Measurements from ENCODE around the gene TRAFD1.

- TF ChIP-seq ZFP30 (CRISPR knock-in tag; IDR thresholded peaks at IDR 0.05), result no peak
- TF ChIP-seq, protein P1, sequence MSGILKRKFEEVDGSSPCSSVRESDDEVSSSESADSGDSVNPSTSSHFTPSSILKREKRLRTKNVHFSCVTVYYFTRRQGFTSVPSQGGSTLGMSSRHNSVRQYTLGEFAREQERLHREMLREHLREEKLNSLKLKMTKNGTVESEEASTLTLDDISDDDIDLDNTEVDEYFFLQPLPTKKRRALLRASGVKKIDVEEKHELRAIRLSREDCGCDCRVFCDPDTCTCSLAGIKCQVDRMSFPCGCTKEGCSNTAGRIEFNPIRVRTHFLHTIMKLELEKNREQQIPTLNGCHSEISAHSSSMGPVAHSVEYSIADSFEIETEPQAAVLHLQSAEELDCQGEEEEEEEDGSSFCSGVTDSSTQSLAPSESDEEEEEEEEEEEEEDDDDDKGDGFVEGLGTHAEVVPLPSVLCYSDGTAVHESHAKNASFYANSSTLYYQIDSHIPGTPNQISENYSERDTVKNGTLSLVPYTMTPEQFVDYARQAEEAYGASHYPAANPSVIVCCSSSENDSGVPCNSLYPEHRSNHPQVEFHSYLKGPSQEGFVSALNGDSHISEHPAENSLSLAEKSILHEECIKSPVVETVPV (CRISPR knock-in tag; IDR thresholded peaks at IDR 0.05), result no peak
- no peak for TF ChIP-seq PPARA (CRISPR knock-in tag; IDR thresholded peaks at IDR 0.05; ENCODE audit: borderline replicate concordance)
- no peak for TF ChIP-seq TOX (CRISPR knock-in tag; IDR thresholded peaks at IDR 0.05; ENCODE audit: borderline replicate concordance)
- TF ChIP-seq RARB (CRISPR knock-in tag; IDR thresholded peaks at IDR 0.05), result no peak
Observed at GRCh38 chr12:112087055-112087850, 38.1 kb upstream of the TRAFD1 start.
